Measurements from ENCODE around the gene CCNQ.
A peak's percentile ranks its signal among the peaks of the same experiment; 100 is the strongest.

Gene CCNQ

DNA sequence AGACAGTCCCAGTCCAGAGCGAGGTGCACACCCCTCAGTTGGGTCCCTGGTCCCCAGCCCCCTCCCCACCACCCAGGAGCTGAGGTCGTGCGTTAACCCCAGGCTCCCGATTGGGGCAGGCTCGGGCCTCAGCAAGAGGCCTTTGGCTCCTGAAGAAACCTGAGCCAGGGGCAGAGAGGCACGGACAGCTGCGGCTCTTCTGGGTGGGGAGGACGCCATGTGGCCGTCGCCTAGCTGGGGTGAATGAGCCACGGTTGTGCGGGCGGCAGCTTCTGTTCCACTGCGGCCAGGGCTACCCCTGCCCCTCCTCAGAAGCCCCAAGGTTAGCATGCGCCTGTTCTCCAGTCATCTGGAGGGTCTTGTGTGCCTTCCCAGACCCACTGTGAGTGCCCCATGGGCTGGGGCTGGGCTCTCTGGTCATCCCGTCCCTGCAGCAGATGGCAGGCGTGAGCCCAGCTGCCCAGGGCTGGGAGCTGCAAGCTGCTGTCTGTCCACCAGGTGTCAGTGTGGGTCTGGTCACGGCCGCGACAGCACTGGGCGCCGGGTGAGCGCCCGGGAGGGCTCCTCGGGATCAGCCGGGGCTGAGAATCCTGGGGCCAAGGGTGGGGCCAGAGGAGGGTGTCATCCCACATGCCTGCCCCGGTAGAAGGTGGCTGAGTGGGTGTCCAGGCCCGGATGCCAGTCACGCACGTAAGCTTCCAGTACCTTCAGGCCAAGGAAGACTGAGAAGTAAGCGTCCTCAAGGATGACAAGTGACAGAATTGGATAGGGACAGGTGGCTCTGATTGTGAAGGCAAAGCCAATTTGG, 59.6 kb downstream of the CCNQ start:
- peak in 56 of 58 donors; percentile 1 to 77 (median 48) for DNase-seq

DNA sequence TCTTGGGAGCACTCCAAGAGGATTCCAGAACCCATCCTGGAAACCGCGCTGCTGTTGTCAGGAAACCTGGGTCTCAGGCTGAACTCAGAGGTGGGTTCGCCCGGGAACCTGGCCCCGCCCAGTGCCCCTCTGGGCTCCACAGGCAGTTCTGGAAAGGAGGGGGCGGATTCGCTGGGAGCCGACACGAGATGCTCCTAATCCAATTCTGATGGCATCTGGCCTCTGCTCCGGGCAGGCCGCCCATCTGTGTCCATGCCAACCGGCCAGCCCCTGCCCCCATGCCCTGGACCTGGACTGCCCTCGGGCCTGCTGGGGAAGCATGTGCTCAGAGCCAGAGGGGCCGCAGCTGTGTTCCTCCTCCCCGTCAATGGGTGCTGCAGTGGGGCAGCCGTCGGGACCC, 60.5 kb downstream of the CCNQ start:
- DNase-seq: peak in 16 of 58 donors; percentile 1 to 41 (median 12)

All from anterior cingulate cortex (tissue), 58 donors.